Fibroblast of lung (primary cell): ENCODE results near the gene HINT1.

Experiments
- EZH2 ChIP-seq: IDR thresholded peaks from 2 replicates; pipeline ENCODE4 v1.5.1; 2012; ENCODE audit warnings: low read length, control low read depth, mild to moderate bottlenecking; ENCODE audit errors: missing control alignments
- TF ChIP-seq, protein P1 (sequence below), 2 donors: IDR thresholded peaks in 1 of 2; conservative IDR thresholded peaks in 1 of 2; 1 replicate in 1 of 2; 2 replicates in 1 of 2; pipeline ENCODE4 v1.5.1; 2011 to 2012; ENCODE audit warnings: low read length in 2 of 2, control low read depth in 1 of 2, inconsistent platforms in 1 of 2, low read depth in 1 of 2, mild to moderate bottlenecking in 1 of 2

DNA sequence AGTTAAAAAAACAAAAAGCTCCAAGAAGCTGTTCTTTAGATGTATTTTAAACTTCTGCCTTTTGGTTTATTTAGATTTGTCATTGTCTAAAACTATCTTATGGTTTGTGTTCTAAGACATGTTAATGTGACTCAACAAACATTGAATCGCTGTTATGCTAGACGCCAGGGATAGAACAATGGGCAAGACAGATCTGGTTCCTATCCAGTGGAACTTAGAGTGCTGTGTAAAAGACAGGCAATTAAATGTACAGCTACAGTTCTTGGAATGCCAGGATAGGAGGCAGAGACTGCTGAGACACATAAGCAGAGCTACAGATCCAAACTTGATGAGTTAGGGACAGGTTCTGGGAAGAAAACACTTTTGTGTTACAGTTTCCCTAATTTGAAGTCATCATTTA is 28.1 kb upstream of the HINT1 start:
- TF ChIP-seq, protein P1, sequence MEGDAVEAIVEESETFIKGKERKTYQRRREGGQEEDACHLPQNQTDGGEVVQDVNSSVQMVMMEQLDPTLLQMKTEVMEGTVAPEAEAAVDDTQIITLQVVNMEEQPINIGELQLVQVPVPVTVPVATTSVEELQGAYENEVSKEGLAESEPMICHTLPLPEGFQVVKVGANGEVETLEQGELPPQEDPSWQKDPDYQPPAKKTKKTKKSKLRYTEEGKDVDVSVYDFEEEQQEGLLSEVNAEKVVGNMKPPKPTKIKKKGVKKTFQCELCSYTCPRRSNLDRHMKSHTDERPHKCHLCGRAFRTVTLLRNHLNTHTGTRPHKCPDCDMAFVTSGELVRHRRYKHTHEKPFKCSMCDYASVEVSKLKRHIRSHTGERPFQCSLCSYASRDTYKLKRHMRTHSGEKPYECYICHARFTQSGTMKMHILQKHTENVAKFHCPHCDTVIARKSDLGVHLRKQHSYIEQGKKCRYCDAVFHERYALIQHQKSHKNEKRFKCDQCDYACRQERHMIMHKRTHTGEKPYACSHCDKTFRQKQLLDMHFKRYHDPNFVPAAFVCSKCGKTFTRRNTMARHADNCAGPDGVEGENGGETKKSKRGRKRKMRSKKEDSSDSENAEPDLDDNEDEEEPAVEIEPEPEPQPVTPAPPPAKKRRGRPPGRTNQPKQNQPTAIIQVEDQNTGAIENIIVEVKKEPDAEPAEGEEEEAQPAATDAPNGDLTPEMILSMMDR (conservative IDR thresholded peaks at IDR 0.05 in 1 of 2, IDR thresholded peaks at IDR 0.05 in 1 of 2; ENCODE audit: low read depth in 1 of 2, low read length in 2 of 2): no peak
- TF ChIP-seq EZH2: no peak
